GM12878 (cell line): Measurements from ENCODE around the gene SORCS1. TPM values are rescaled to one million over a fixed set of nuclear protein-coding genes. Genes with fewer than 3 reads are reported as not detected.

Experiments
- CBX5 ChIP-seq: sonication (generic); IDR thresholded peaks from 2 replicates; pipeline ENCODE4 v1.6.1; 2016; ENCODE audit warnings: low read depth, moderate library complexity, mild to moderate bottlenecking, inconsistent platforms
- FOS ChIP-seq: IDR thresholded peaks from 3 replicates; pipeline ENCODE4 v1.6.1; 2011; ENCODE audit warnings: borderline replicate concordance; ENCODE audit not compliant: insufficient read length; ENCODE audit errors: extremely low read depth
- HDAC2 ChIP-seq: fragments of 200-600 bp; sonication (generic); IDR thresholded peaks from 2 replicates; pipeline ENCODE4 v1.6.1; 2017
- IKZF2 ChIP-seq, 2 experiments: fragments of 450-650 bp; IDR thresholded peaks; 2 replicates each; pipeline ENCODE4 v1.6.1; 2017; ENCODE audit warnings: mild to moderate bottlenecking in 2 of 2, moderate library complexity in 2 of 2
- RAD51 ChIP-seq: fragments of 450-650 bp; IDR thresholded peaks from 2 replicates; pipeline ENCODE4 v1.6.1; 2016; ENCODE audit warnings: moderate library complexity, mild to moderate bottlenecking, inconsistent platforms
- SMAD5 ChIP-seq: IDR thresholded peaks from 2 replicates; pipeline ENCODE4 v1.6.1; 2016; ENCODE audit warnings: antibody characterized with exemption, low read depth
- SUZ12 ChIP-seq: fragments of 200-600 bp; sonication (generic); IDR thresholded peaks from one replicate; pipeline ENCODE4 v1.6.1; 2018; ENCODE audit warnings: antibody characterized with exemption, mild to moderate bottlenecking; ENCODE audit not compliant: unreplicated experiment
- ZNF217 ChIP-seq: fragments of 450-650 bp; IDR thresholded peaks from 2 replicates; pipeline ENCODE4 v1.6.1; 2017; ENCODE audit warnings: antibody characterized with exemption, mild to moderate bottlenecking
- polyA plus RNA-seq, 11 experiments: library from polyadenylated mRNA; depleted of rRNA in 4 of 11; unstranded in 6 of 11; stranded (reverse) in 5 of 11; fragments of >200 nt; fragmentation: Nextera tagmentation in 4 of 11; fragmentation: Illumina TruSeq in 1 of 11; extraction: Ambion mirVana in 4 of 11; extraction: Trizol in 1 of 11; gene quantifications; 1 replicate in 1 of 11; 2 replicates in 10 of 11; pipeline versions ENCODE4 v1.2.1 to v1.2.3, GENCODE V29; 2011 to 2016; ENCODE audit warnings: inconsistent platforms in 2 of 11, missing spikeins in 2 of 11, low read depth in 1 of 11
- total RNA-seq, 4 experiments: library from RNA; depleted of rRNA in 3 of 4; stranded (reverse); fragments of >200 nt in 3 of 4; fragmentation: Illumina TruSeq in 1 of 4; extraction: Trizol in 1 of 4; gene quantifications; 2 replicates each; pipeline versions ENCODE4 v1.2.1 to v1.2.3, GENCODE V29; 2013 to 2021
- TF ChIP-seq, protein P1 (sequence below): fragments of 450-650 bp; IDR thresholded peaks from 2 replicates; pipeline ENCODE4 v1.6.1; 2017; ENCODE audit warnings: mild to moderate bottlenecking
- TF ChIP-seq, protein P2 (sequence below), 3 experiments: IDR thresholded peaks in 2 of 3; conservative IDR thresholded peaks in 1 of 3; 2 replicates each; pipeline ENCODE4 v1.5.1; 2011; ENCODE audit warnings: low read depth in 3 of 3, low read length in 3 of 3, mild to moderate bottlenecking in 3 of 3, control low read depth in 2 of 3, moderate library complexity in 2 of 3, inconsistent platforms in 1 of 3, mixed read lengths in 1 of 3; ENCODE audit not compliant: control insufficient read depth in 2 of 3, insufficient read depth in 1 of 3; ENCODE audit errors: extremely low read depth in 1 of 3
- TF ChIP-seq, protein P3 (sequence below): fragments of 450-650 bp; IDR thresholded peaks from 2 replicates; pipeline ENCODE4 v1.6.1; 2016; ENCODE audit warnings: mild to moderate bottlenecking

Gene SORCS1
- total and polyA plus RNA-seq, 10 of the 15 experiments (the other 5 are each of a cell fraction or from before 2014, with no cell fraction given), result 0.02 to 9.6 (median 0.06) TPM; not detected in 3

DNA sequence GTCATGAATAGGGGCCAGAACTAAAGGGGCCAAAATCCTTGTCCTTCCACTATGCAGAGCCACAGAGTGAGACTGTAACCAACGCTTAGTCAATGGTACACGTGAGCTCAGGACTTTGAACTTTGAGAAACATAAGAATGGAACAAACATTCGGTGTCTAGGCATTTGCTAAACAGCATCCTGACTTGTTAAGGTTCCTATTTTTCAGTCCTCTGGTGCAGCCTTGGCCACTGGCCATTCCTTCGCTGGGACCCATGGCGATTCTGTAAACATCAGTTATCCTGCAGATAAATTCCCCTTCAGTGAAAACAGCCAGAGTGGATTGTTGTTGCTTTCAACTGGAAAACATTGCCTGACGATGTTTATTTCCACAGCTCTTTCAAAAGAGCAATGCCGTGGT lies 266.8 kb downstream of the SORCS1 start (continued):
- TF ChIP-seq, protein P1, sequence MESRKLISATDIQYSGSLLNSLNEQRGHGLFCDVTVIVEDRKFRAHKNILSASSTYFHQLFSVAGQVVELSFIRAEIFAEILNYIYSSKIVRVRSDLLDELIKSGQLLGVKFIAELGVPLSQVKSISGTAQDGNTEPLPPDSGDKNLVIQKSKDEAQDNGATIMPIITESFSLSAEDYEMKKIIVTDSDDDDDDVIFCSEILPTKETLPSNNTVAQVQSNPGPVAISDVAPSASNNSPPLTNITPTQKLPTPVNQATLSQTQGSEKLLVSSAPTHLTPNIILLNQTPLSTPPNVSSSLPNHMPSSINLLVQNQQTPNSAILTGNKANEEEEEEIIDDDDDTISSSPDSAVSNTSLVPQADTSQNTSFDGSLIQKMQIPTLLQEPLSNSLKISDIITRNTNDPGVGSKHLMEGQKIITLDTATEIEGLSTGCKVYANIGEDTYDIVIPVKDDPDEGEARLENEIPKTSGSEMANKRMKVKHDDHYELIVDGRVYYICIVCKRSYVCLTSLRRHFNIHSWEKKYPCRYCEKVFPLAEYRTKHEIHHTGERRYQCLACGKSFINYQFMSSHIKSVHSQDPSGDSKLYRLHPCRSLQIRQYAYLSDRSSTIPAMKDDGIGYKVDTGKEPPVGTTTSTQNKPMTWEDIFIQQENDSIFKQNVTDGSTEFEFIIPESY, result no peak
- TF ChIP-seq CBX5 (no peak), FOS (no peak), ZNF217 (no peak), SMAD5 (no peak), RAD51 (no peak), SUZ12 (no peak), IKZF2 (IDR thresholded peaks at IDR 0.05) (no peak), HDAC2 (no peak)
- TF ChIP-seq, protein P2, sequence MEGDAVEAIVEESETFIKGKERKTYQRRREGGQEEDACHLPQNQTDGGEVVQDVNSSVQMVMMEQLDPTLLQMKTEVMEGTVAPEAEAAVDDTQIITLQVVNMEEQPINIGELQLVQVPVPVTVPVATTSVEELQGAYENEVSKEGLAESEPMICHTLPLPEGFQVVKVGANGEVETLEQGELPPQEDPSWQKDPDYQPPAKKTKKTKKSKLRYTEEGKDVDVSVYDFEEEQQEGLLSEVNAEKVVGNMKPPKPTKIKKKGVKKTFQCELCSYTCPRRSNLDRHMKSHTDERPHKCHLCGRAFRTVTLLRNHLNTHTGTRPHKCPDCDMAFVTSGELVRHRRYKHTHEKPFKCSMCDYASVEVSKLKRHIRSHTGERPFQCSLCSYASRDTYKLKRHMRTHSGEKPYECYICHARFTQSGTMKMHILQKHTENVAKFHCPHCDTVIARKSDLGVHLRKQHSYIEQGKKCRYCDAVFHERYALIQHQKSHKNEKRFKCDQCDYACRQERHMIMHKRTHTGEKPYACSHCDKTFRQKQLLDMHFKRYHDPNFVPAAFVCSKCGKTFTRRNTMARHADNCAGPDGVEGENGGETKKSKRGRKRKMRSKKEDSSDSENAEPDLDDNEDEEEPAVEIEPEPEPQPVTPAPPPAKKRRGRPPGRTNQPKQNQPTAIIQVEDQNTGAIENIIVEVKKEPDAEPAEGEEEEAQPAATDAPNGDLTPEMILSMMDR (IDR thresholded peaks at IDR 0.05 in 2 of 3, conservative IDR thresholded peaks at IDR 0.05 in 1 of 3; ENCODE audit: control insufficient read depth in 2 of 3, extremely low read depth in 1 of 3, insufficient read depth in 1 of 3, low read depth in 3 of 3, low read length in 3 of 3), result no peak
- TF ChIP-seq, protein P3, sequence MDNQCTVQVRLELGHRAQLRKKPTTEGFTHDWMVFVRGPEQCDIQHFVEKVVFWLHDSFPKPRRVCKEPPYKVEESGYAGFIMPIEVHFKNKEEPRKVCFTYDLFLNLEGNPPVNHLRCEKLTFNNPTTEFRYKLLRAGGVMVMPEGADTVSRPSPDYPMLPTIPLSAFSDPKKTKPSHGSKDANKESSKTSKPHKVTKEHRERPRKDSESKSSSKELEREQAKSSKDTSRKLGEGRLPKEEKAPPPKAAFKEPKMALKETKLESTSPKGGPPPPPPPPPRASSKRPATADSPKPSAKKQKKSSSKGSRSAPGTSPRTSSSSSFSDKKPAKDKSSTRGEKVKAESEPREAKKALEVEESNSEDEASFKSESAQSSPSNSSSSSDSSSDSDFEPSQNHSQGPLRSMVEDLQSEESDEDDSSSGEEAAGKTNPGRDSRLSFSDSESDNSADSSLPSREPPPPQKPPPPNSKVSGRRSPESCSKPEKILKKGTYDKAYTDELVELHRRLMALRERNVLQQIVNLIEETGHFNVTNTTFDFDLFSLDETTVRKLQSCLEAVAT, result no peak
